ENCODE results near the gene FUOM. TPM values are rescaled to one million over a fixed set of nuclear protein-coding genes. Genes with fewer than 3 reads are reported as not detected.

FUOM gene
- total and polyA plus RNA-seq, 12 donors: 4.8 to 47.9 (median 15.8) TPM

DNA sequence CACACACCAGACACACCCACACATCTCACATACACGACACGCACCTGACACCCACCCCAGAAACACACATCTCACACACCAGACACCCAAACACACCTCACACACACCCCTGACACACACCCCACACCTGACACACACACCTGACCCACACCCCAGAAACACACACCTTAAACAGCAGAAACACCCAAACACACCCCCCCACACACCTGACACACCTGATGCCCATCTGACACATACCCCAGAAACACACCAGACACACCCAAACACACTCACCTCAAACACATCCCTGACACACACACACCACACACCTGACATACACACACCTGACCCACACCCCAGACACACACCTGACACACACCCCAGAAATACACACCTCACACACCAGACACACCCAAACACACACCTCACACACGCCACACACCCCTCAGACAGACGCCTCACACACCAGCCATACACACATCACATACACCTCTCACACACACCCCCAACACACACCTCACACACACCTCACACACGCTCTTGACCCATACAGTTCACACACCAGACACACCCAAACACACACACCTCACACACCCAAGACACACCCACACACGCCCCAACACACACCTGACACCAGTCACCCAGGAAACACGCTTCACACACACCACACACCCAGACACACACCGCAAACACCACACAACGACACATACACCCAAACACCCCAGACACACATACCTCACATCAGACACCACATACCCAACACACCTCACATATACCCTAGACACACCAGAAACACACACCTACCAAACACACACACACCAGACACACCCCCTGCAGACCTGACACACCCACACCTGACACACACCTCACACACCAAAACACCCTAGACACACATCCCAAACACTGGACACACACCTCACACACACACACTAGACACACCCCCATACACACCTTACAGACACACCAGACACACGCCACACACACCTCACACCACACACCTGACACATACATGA is 19.4 kb downstream of the FUOM start:
- Histone ChIP-seq H3K27ac (no peak overlapping the region), H3K4me3 (no peak overlapping the region), H3K36me3 (replicated peaks in 1 of 2) (no peaks in the 10 kb centered on the region), H3K27me3 (peaks cover 25% of the 10 kb centered on the region), H3K9me3 (replicated peaks in 1 of 3) (no peaks in the 10 kb centered on the region), H3K4me1 (replicated peaks in 1 of 2) (peaks cover 9 to 11% of the 10 kb centered on the region in 2 donors)
- no peak for DNase-seq
- WGBS, 4 donors: 79 to 85% (median 83%) methylated on average over 10 of the region's 10 CpGs
- TF ChIP-seq, protein P1, sequence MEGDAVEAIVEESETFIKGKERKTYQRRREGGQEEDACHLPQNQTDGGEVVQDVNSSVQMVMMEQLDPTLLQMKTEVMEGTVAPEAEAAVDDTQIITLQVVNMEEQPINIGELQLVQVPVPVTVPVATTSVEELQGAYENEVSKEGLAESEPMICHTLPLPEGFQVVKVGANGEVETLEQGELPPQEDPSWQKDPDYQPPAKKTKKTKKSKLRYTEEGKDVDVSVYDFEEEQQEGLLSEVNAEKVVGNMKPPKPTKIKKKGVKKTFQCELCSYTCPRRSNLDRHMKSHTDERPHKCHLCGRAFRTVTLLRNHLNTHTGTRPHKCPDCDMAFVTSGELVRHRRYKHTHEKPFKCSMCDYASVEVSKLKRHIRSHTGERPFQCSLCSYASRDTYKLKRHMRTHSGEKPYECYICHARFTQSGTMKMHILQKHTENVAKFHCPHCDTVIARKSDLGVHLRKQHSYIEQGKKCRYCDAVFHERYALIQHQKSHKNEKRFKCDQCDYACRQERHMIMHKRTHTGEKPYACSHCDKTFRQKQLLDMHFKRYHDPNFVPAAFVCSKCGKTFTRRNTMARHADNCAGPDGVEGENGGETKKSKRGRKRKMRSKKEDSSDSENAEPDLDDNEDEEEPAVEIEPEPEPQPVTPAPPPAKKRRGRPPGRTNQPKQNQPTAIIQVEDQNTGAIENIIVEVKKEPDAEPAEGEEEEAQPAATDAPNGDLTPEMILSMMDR (IDR thresholded peaks at IDR 0.05): no peak
- no peak for TF ChIP-seq POLR2A (IDR thresholded peaks at IDR 0.05)
- intact Hi-C loops (cut with DNase I): no loop called here

DNA sequence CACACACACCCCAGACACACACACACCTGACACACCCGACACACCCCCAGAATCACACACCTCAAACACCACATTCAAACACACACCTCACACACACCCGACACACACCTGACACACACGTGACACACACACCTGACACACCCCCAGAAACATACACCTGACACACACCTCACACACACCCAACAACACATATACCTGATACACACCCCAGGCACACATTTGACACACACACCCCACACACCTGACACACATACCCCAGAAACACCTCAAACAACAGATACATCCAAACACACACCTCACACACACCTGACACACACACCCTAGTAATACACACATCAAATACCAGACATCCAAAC is 20.5 kb downstream of the FUOM start:
- no peak overlapping the region for H3K27ac ChIP-seq
- no peak overlapping the region for H3K4me3 ChIP-seq
- no peaks in the 10 kb centered on the region for H3K9me3 ChIP-seq (replicated peaks in 1 of 3)
- peaks cover 9 to 11% of the 10 kb centered on the region in 2 donors for H3K4me1 ChIP-seq (replicated peaks in 1 of 2)
- WGBS, 4 donors: 62 to 84% (median 77%) methylated on average over 3 of the region's 3 CpGs
- DNase-seq: no peak
- intact Hi-C loops (cut with DNase I): no loop called here
- peaks cover 22% of the 10 kb centered on the region for H3K27me3 ChIP-seq
- H3K36me3 ChIP-seq (replicated peaks in 1 of 2): no peaks in the 10 kb centered on the region
- TF ChIP-seq, protein P1 (IDR thresholded peaks at IDR 0.05): no peak
- no peak for TF ChIP-seq POLR2A (IDR thresholded peaks at IDR 0.05)

DNA sequence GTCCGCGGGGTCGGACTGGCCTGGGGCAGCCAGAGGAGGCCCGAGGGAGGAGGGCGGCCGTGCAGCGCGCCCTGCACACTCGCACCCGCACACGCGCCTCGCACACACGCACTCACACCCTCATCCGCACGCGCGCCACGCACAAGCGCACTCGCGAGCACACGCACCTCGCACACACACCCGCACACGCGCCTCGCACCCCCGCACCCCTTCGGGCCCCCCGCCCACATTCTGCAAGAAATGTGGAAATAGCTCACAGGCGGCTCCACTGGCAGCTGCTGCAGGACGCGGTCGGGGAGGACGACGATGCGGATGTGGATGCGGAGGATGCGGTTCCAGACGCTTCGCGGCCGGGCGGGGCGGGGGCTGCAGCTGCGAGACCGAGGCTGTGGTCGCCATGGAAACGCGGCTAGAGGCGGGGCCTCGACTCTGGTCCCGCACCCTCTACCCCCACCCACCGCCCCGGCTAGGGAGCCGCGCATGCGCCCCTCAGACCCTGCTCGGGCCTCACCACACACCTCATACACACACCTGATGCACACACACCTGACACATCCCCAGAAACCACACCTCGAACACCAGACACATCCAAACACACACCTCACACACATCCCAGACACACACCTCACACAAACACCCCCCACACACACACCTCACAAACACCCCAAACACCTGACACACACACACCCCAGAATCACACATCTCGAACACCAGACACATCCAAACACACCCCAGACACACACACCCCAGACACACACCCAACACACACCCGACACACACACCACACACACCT is 21.0 kb downstream of the FUOM start, which contains the start of gene CALY:
CALY (minus strand) TSS at position 320 of the 793 bp plus-strand sequence. CDS start 7,907 bp downstream, outside the sequence.
- H3K36me3 ChIP-seq (replicated peaks in 1 of 2): no peaks in the 10 kb centered on the region
- TF ChIP-seq POLR2A (IDR thresholded peaks at IDR 0.05): no peak
- TF ChIP-seq, protein P1 (IDR thresholded peaks at IDR 0.05): no peak
- H3K4me1 ChIP-seq (replicated peaks in 1 of 2): peaks cover 9 to 11% of the 10 kb centered on the region in 2 donors
- H3K27me3 ChIP-seq: peaks cover 22% of the 10 kb centered on the region
- peak within 1 kb of the TSS in 1 of 4 donors; percentile 54 for H3K4me3 ChIP-seq
- H3K27ac ChIP-seq: peak within 1 kb of the TSS in 1 of 5 donors; percentile 62
- intact Hi-C loops (cut with DNase I): no loop called here
- peak in 1 of 7 donors; percentile 89 for DNase-seq
- WGBS, 4 donors: 9 to 25% (median 12%) methylated on average over 9 to 63 of the region's 63 CpGs
- no peaks in the 10 kb centered on the region for H3K9me3 ChIP-seq (replicated peaks in 1 of 3)

DNA sequence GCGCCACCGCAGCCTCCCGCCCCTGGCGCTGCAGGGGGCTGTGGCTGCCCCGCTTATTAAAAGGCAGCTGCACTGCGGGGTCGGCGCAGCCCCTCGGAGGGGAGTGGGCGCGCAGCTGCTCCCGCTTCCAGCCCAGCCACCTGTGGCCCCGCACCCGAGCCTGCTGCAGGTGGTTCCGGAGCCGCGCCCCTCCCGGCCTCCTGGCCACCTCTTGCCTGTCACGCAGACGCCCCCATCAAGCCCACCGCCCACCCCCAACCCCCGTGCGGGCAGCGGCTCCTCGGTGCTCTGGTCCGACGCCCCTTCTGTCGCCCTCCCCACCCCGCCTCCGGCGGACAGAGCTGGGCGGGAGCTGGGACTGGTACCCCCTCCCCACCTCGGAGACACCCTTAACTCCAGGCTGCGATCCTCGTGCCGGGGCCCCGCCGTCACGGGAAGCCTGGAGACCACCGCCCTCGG is 21.7 kb downstream of the FUOM start:
- DNase-seq: no peak
- intact Hi-C loops (cut with DNase I): no loop called here
- peaks cover 22% of the 10 kb centered on the region for H3K27me3 ChIP-seq

More for the DNA sequence above, 21.7 kb downstream of the FUOM start:
- peak overlapping the region in 1 of 4 donors; percentile 54 for H3K4me3 ChIP-seq
- TF ChIP-seq, protein P1 (IDR thresholded peaks at IDR 0.05): no peak
- TF ChIP-seq POLR2A (IDR thresholded peaks at IDR 0.05): no peak
- H3K36me3 ChIP-seq (replicated peaks in 1 of 2): no peaks in the 10 kb centered on the region
- peak overlapping the region in 1 of 5 donors; percentile 62 for H3K27ac ChIP-seq
- no peaks in the 10 kb centered on the region for H3K9me3 ChIP-seq (replicated peaks in 1 of 3)
- H3K4me1 ChIP-seq (replicated peaks in 1 of 2): peaks cover 9 to 11% of the 10 kb centered on the region in 2 donors
- 4 to 20% (median 6%) methylated on average over 5 to 41 of the region's 41 CpGs for WGBS, 4 donors
